HEK293T (cell line): ENCODE measurements around the gene MAGI2.

ENCODE experiments used
- CTCF ChIA-PET: fragments of 350-600 bp; formaldehyde crosslinking; extraction: SDS; loops from one replicate; lab custom pipeline; 2021; ENCODE audit warnings: antibody characterized with exemption, inconsistent platforms; lab: Yijun Ruan, JAX
- POLR2A ChIA-PET: fragments of 350-600 bp; formaldehyde crosslinking; extraction: SDS; loops from one replicate; lab custom pipeline; 2020; ENCODE audit warnings: antibody characterized with exemption, inconsistent platforms; lab: Yijun Ruan, JAX
- DNase-seq: peaks from one replicate; pipeline ENCODE4 v3.0.0; 2012; ENCODE audit warnings: mixed read lengths; ENCODE audit errors: extremely low spot score
- ARNT ChIP-seq: fragments of 450-650 bp; IDR thresholded peaks from 2 replicates; pipeline ENCODE4 v1.6.1; 2017; ENCODE audit warnings: mild to moderate bottlenecking
- BHLHE40 ChIP-seq: fragments of 450-650 bp; IDR thresholded peaks from 2 replicates; pipeline ENCODE4 v1.6.1; 2016; ENCODE audit warnings: mild to moderate bottlenecking, moderate library complexity, borderline replicate concordance
- CTBP1 ChIP-seq: fragments of 450-650 bp; IDR thresholded peaks from 2 replicates; pipeline ENCODE4 v1.6.1; 2016; ENCODE audit warnings: borderline replicate concordance
- ELF4 ChIP-seq: fragments of 450-650 bp; IDR thresholded peaks from 2 replicates; pipeline ENCODE4 v1.6.1; 2017; ENCODE audit warnings: antibody characterized with exemption
- FOXA1 ChIP-seq: fragments of 450-650 bp; IDR thresholded peaks from 2 replicates; pipeline ENCODE4 v1.6.1; 2016; ENCODE audit warnings: mild to moderate bottlenecking
- FOXK2 ChIP-seq: fragments of 450-650 bp; IDR thresholded peaks from 2 replicates; pipeline ENCODE4 v1.6.1; 2016; ENCODE audit warnings: mild to moderate bottlenecking
- FOXM1 ChIP-seq: fragments of 450-650 bp; IDR thresholded peaks from 2 replicates; pipeline ENCODE4 v1.6.1; 2017; ENCODE audit warnings: mild to moderate bottlenecking, borderline replicate concordance
- HDGF ChIP-seq: fragments of 450-650 bp; IDR thresholded peaks from 2 replicates; pipeline ENCODE4 v1.6.1; 2017; ENCODE audit warnings: antibody characterized with exemption, borderline replicate concordance
- L3MBTL2 ChIP-seq: fragments of 450-650 bp; conservative IDR thresholded peaks from 2 replicates; pipeline ENCODE4 v1.6.1; 2016; ENCODE audit warnings: mild to moderate bottlenecking
- LEF1 ChIP-seq: fragments of 450-650 bp; IDR thresholded peaks from 2 replicates; pipeline ENCODE4 v1.6.1; 2017; ENCODE audit warnings: mild to moderate bottlenecking, borderline replicate concordance
- NFRKB ChIP-seq: fragments of 450-650 bp; IDR thresholded peaks from 2 replicates; pipeline ENCODE4 v1.6.1; 2016; ENCODE audit warnings: mild to moderate bottlenecking, moderate library complexity
- SP1 ChIP-seq: fragments of 450-650 bp; IDR thresholded peaks from 2 replicates; pipeline ENCODE4 v1.6.1; 2017
- SUZ12 ChIP-seq: fragments of 450-650 bp; IDR thresholded peaks from 2 replicates; pipeline ENCODE4 v1.6.1; 2016; ENCODE audit warnings: mild to moderate bottlenecking
- TARDBP ChIP-seq: fragments of 450-650 bp; IDR thresholded peaks from 2 replicates; pipeline ENCODE4 v1.6.1; 2016
- ZNF384 ChIP-seq: fragments of 450-650 bp; IDR thresholded peaks from 2 replicates; pipeline ENCODE4 v1.6.1; 2016
- TF ChIP-seq, protein P1 (sequence below): fragments of 450-650 bp; IDR thresholded peaks from 2 replicates; pipeline ENCODE4 v1.6.1; 2016

The MAGI2 gene

DNA sequence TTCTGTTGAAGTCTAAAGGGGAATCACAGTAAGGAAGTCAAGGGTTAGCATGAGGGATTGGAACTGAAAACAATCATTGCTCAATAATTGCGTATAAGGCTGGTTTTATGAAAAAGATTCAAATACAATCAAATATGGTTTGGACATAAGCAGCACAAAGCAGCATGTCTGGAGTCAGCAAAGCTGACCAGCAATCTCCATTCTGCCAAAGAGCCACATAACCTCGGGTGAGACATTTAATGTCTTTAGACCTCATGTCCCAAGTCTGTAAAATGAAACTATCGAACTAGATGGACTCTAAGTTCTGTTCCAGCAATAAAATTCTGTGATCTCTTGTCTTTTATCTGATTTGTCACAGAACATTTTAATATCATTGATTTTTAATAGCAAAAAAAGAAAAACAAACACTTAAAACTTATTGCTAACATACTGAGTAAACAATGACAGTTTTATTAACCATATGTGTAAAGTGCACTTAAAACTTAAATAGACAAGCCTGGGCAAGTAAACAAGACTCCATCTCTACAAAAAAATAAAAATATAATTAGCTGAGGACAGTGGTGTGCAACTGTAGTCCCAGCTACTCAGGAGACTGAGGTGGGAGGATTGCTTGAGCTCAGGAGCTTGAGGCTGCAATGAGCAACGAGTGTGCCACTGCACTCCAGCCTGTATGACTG is 217.0 kb downstream of the MAGI2 start:
- CTCF ChIA-PET = no interaction called here
- TF ChIP-seq BHLHE40 (no peak), FOXM1 (no peak), ARNT (no peak), LEF1 (no peak), SUZ12 (no peak), NFRKB (no peak), HDGF (no peak), SP1 (no peak), ELF4 (no peak), FOXA1 (no peak)
- TF ChIP-seq, protein P1, sequence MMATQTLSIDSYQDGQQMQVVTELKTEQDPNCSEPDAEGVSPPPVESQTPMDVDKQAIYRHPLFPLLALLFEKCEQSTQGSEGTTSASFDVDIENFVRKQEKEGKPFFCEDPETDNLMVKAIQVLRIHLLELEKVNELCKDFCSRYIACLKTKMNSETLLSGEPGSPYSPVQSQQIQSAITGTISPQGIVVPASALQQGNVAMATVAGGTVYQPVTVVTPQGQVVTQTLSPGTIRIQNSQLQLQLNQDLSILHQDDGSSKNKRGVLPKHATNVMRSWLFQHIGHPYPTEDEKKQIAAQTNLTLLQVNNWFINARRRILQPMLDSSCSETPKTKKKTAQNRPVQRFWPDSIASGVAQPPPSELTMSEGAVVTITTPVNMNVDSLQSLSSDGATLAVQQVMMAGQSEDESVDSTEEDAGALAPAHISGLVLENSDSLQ = no peak
- POLR2A ChIA-PET = no interaction called here
- DNase-seq = no peak

DNA sequence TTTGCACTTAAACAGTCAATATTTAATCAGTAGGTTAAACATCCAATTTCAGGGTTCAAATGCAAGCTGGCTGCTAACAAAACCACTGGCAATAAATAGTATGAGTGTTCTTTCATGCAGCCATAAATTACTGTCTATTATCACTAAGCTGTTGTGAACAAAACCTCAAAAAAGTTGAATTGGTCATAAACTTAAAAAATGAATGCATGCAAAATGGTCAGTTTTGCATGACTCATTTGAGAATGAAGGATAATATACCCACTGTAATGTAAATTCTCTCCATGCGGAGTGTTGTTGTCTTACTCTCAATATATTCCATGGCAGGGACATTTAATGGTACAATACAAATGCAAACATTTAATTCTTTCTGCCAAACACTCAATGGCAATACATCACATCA is 226.4 kb downstream of the MAGI2 start:
- no peak for DNase-seq
- ChIA-PET CTCF (interaction anchor here (0.7 kb wide), 1 partner anchor 102 kb away, joined by 3 read pairs; no protein-coding TSS in a partner anchor), POLR2A (no interaction called here)
- TF ChIP-seq HDGF = no peak
- TF ChIP-seq FOXA1 = no peak
- TF ChIP-seq SP1 = no peak
- TF ChIP-seq TARDBP = no peak
- no peak for TF ChIP-seq SUZ12
- no peak for TF ChIP-seq NFRKB
- no peak for TF ChIP-seq L3MBTL2
- TF ChIP-seq BHLHE40 = no peak
- TF ChIP-seq FOXM1 = no peak
- TF ChIP-seq FOXK2 = no peak
- no peak for TF ChIP-seq ELF4
- TF ChIP-seq LEF1 = no peak
- no peak for TF ChIP-seq CTBP1
- TF ChIP-seq ZNF384 = no peak

DNA sequence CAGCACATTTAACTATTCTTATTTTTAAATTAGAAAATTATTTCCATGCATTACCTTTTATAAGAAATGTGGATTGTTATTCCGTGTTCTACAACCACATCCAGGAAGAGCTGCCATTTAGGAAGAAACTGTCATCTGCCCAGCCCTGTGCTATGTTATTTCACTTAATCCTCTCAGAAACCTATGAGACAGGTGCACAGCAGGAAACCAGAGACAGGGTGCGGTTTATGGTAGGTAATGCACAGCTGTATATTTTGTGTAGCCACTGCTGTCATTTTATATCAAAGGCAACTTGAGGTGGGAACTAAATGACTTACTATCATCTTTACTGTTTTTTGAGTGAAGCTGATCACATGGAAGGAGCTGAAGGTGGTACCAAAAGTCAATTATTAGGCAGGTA is 232.3 kb downstream of the MAGI2 start:
- CTCF ChIA-PET = no interaction called here
- no peak for TF ChIP-seq CTBP1
- TF ChIP-seq SP1 = no peak
- no peak for TF ChIP-seq FOXK2
- TF ChIP-seq L3MBTL2 = no peak
- TF ChIP-seq BHLHE40 = no peak
- no peak for TF ChIP-seq SUZ12
- no peak for TF ChIP-seq ARNT
- no peak for TF ChIP-seq HDGF
- TF ChIP-seq, protein P1 = no peak
- no peak for TF ChIP-seq TARDBP
- no peak for TF ChIP-seq ZNF384
- TF ChIP-seq LEF1 = no peak
- TF ChIP-seq FOXA1 = no peak
- no peak for TF ChIP-seq ELF4
- TF ChIP-seq FOXM1 = no peak
- no peak for TF ChIP-seq NFRKB
- no peak for DNase-seq
- POLR2A ChIA-PET = no interaction called here

DNA sequence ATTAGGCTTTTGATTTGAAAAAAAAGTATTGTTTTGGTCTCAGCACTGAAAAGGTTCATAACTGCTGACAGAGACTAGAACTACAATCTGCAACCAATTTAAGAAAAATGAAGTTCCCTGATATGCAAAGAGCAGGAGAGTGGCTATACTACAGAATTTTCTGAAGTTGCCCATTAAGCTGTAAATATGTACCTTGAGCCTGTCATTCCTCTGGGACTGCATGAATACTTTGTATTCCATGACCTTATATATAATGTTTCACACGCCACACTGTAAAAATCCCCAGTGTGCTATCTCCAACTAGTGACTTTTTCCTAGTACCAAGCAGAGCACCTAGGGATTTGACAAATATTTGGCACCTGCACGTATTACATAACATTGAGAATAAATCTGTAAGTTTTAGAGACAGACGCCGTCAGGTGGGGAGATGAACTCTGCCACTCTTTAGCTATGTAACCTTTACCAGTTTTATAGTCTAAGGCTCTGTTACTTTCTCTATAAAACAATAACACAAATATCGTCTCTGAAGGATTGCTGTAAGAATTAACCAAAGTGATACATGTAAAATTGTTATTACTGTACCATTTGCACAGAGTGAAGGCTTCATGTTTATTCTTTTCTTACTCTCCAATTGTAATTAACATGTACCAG is 235.4 kb downstream of the MAGI2 start:
- ChIA-PET POLR2A (no interaction called here), CTCF (no interaction called here)
- no peak for DNase-seq
- TF ChIP-seq L3MBTL2 (no peak), FOXK2 (no peak), SUZ12 (no peak), SP1 (no peak), CTBP1 (no peak), ELF4 (no peak), ZNF384 (no peak), FOXA1 (no peak)

DNA sequence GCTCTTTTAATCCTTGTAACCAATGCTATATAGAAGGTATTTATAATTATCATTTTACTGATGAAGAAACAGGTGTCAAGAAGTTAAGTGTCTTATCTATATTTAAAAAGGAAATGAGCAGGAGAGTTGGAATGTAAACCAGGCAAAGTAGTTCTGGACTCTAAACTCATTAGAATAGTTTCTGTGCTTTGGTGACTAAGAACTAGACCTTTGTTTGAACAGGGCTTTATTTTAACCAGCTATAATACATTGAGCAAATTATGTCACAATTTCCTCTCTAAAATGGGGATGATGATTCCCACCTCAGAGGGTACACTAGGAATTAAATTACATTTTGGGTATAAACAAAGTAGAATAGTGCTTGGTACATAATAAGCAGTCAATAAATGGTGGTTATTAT is 236.0 kb downstream of the MAGI2 start:
- CTCF ChIA-PET = no interaction called here
- POLR2A ChIA-PET = no interaction called here
- TF ChIP-seq ARNT (no peak), TARDBP (no peak), HDGF (no peak), FOXM1 (no peak), SP1 (no peak)
- no peak for DNase-seq

DNA sequence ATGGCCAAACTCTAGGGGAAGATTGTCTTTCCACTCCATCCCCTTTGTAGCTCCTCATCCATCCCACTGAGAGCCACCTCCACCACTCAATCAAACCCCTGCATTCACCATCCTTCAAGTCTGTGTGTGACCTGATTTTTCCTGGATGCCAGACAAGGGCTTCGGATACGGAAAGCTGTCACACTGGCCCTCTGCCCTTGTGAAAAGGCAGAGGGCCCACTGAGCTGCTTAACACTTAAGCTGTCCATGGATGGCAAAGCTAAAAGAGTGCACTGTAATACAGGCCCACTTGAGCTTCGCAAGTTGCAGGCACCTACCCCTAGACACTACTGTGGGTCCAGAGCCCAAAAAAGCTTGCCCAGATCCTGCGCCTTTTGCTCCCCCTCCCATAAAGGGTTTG is 237.2 kb downstream of the MAGI2 start:
- ChIA-PET POLR2A (no interaction called here), CTCF (no interaction called here)
- no peak for TF ChIP-seq SP1
- no peak for TF ChIP-seq ARNT
- no peak for TF ChIP-seq CTBP1

DNA sequence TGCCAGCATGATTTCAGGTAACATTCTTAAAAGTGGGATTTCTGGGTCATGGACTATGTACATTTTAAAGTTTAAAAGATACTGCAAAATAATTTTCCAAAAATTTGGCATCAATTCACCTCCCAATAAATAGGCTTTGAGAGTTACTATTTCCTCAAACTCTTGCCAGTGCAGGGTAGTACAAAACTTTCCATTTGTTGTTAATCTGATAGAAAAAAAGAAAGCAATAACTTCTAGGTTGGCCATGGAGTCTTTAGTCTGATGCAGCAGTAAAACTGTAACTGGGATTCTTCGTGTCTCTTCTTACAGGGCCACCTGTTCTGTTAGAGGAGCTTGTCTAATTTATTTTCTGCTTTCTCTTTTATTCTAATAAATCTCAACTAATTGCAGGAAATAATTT is 241.1 kb downstream of the MAGI2 start:
- ChIA-PET CTCF (no interaction called here), POLR2A (no interaction called here)
- TF ChIP-seq ZNF384 (no peak), LEF1 (no peak), HDGF (no peak), FOXM1 (no peak), FOXK2 (no peak), CTBP1 (no peak), ELF4 (no peak), SP1 (no peak), L3MBTL2 (no peak), SUZ12 (no peak), BHLHE40 (no peak), TARDBP (no peak), FOXA1 (no peak)
- TF ChIP-seq, protein P1 = no peak
- no peak for DNase-seq

More for the DNA sequence above, 237.2 kb downstream of the MAGI2 start:
- no peak for DNase-seq
